Lower leg skin (tissue), 4 donors: ENCODE results near the gene C1orf21. TPM values are rescaled to one million over a fixed set of nuclear protein-coding genes. Genes with fewer than 3 reads are reported as not detected.

Experiments
- DNase-seq, 2 donors: peaks; one replicate each; pipeline ENCODE4 v3.0.0-alpha.2; 2019; ENCODE audit warnings: low spot score in 2 of 2
- H3K4me3 ChIP-seq: fragments of 200-600 bp; sonication (generic); 2 replicates; pipeline ENCODE4 v1.5.1; 2017; ENCODE audit warnings: mild to moderate bottlenecking, low read depth; ENCODE audit not compliant: poor library complexity, severe bottlenecking
- CTCF ChIP-seq, 3 donors: fragments of 450-650 bp; IDR thresholded peaks; one replicate each; pipeline ENCODE4 v1.5.1; 2016; ENCODE audit warnings: antibody characterized with exemption in 3 of 3, mild to moderate bottlenecking in 3 of 3, moderate library complexity in 2 of 3
- POLR2A ChIP-seq, 2 donors: fragments of 450-650 bp; IDR thresholded peaks; one replicate each; pipeline ENCODE4 v1.6.1; 2016 to 2017; ENCODE audit warnings: antibody characterized with exemption in 2 of 2, mild to moderate bottlenecking in 1 of 2, moderate library complexity in 1 of 2
- WGBS, 2 donors: methylation state at CpG; one replicate each; pipeline ENCODE4 v1.1.5; 2018; 5-methylcytosine and 5-hydroxymethylcytosine counted together
- intact Hi-C: fragments of 100-400 bp; cut with DNase I; formaldehyde crosslinking; loops from one replicate; pipeline ENCODE4 v1.15.0; 2023; ENCODE audit warnings: low total_unique reads
- total RNA-seq, 4 donors: library from RNA; depleted of rRNA; stranded (reverse); fragments of >200 nt; gene quantifications; one replicate each; pipeline ENCODE4 v1.1.0, GENCODE V29; 2016

The C1orf21 gene
- total RNA-seq, 4 donors from 2014 or later, result 37.6 to 79.4 (median 56.2) TPM

GRCh38 chr1:184626076-184627006 lies 239.5 kb downstream of the C1orf21 start:
- no peak overlapping the region for H3K4me3 ChIP-seq
- intact Hi-C loops, result no loop called here
- TF ChIP-seq CTCF (IDR thresholded peaks at IDR 0.05) (no peak), POLR2A (IDR thresholded peaks at IDR 0.05) (no peak)
- DNase-seq, result no peak
- WGBS, 2 donors, result 59 to 68% methylated on average over 13 of the region's 13 CpGs

DNA sequence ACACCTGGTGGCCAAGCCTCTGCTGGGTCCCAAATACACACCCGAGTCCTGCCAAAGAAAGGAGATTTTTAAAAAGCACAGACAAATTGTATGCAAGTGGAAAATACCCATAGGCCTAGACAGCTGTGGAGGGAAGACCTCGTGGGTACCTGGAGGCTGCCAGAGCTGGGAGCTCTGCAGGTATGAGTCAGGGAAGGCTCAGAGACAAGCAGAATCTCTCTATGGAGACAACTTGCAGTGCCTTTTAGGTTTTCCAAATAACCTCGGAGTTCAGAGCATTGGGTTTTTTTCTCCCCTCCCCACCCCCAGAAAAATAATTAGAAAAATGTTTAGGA lies 240.1 kb downstream of the C1orf21 start:
- H3K4me3 ChIP-seq, result no peak overlapping the region
- TF ChIP-seq CTCF (IDR thresholded peaks at IDR 0.05) (no peak), POLR2A (IDR thresholded peaks at IDR 0.05) (no peak)
- no peak for DNase-seq
- WGBS, 2 donors, result 44 to 54% methylated on average over 3 of the region's 3 CpGs
- intact Hi-C loops, result no loop called here

DNA sequence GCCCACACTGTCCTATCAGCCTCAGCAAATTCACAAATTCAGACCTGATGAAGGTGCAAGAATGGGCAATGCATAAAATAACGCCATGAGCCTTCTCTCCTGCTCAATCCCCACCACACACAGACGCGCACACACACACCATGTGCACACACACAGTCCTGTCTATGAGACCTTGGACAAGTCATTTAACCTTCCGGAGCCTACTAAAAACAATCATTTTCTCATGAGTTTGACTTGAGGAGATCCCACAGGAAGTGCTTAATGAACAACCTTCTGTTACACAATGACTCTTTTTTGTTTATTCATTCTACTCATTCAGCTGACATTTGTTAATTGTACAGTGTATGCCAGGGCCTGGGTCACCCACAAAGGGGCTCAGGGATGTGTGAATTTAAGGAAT lies 242.4 kb downstream of the C1orf21 start:
- H3K4me3 ChIP-seq, result no peak overlapping the region
- DNase-seq, result no peak
- 92 to 93% methylated on average over 4 of the region's 4 CpGs for WGBS, 2 donors
- intact Hi-C loops, result no loop called here
- TF ChIP-seq CTCF (IDR thresholded peaks at IDR 0.05) (no peak), POLR2A (IDR thresholded peaks at IDR 0.05) (no peak)

DNA sequence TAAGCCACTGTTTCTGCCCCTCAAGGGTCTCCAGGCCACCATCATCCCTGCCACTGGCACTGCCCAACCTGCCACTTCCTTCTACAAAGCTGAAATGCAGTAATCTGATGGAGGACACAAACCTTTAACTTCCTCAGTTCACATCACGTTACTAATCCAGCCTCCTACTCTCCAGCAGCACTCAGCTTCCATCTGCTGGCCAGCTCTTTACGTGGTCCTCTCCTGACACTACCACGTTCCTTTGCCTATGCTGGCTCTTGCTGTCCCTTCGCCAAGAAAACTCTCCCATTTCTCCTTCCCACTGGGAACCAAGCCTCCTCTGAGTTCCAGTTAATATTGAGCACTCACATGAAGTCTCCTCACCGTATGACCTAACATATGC lies 243.8 kb downstream of the C1orf21 start:
- WGBS, 2 donors, result 62 to 69% methylated on average over 5 of the region's 5 CpGs
- intact Hi-C loops, result no loop called here
- H3K4me3 ChIP-seq, result no peak overlapping the region
- no peak for DNase-seq
- TF ChIP-seq CTCF (IDR thresholded peaks at IDR 0.05) (no peak), POLR2A (IDR thresholded peaks at IDR 0.05) (no peak)

GRCh38 chr1:184632415-184633175 lies 245.8 kb downstream of the C1orf21 start:
- H3K4me3 ChIP-seq, result no peak overlapping the region
- TF ChIP-seq POLR2A (IDR thresholded peaks at IDR 0.05) (no peak), CTCF (IDR thresholded peaks at IDR 0.05) (no peak)
- DNase-seq, result no peak
- WGBS, 2 donors, result 85 to 87% methylated on average over 8 of the region's 8 CpGs
- intact Hi-C loops, result no loop called here
